HepG2 (cell line): Measurements from ENCODE around the gene PLPP7.

Experiments used
- CTCF ChIP-seq: sonication (generic); formaldehyde crosslinking; IDR thresholded peaks from 2 replicates; pipeline ENCODE4 v1.5.0; 2020; ENCODE audit warnings: mild to moderate bottlenecking, missing genetic modification reagents, moderate library complexity
- KLF16 ChIP-seq, 2 experiments: sonication (generic) in 1 of 2; formaldehyde crosslinking in 1 of 2; IDR thresholded peaks; 2 replicates each; pipeline versions ENCODE4 v1.6.1 to v1.8.0; 2016 to 2023; ENCODE audit warnings: missing genetic modification reagents in 2 of 2, missing compliant biosample characterization in 1 of 2

GRCh38 chr9:131253891-131254491, 35.5 kb upstream of the PLPP7 start:
- TF ChIP-seq CTCF (CRISPR knock-in tag) = no peak
- no peak for TF ChIP-seq KLF16 (CRISPR knock-in tag; IDR thresholded peaks at IDR 0.05)
